Liver (tissue), 9 donors: ENCODE results near the gene EFCAB12. TPM values are rescaled to one million over a fixed set of nuclear protein-coding genes. Genes with fewer than 3 reads are reported as not detected.

ENCODE experiments used
- DNase-seq: peaks from one replicate; pipeline ENCODE4 v3.0.0-alpha.2; 2017; ENCODE audit warnings: low spot score
- H3K27ac ChIP-seq, 2 donors: one replicate each; pipeline ENCODE4 v1.7.0; 2013; ENCODE audit warnings: inconsistent platforms in 2 of 2, low read length in 2 of 2, control low read depth in 1 of 2, low read depth in 1 of 2, mild to moderate bottlenecking in 1 of 2
- H3K27me3 ChIP-seq, 4 donors: one replicate each; pipeline versions ENCODE4 v1.6.1 to v1.7.0; 2013; ENCODE audit warnings: low read length in 3 of 4, inconsistent platforms in 1 of 4, mild to moderate bottlenecking in 1 of 4, moderate library complexity in 1 of 4; ENCODE audit not compliant: control insufficient read depth in 4 of 4, insufficient read depth in 4 of 4
- H3K36me3 ChIP-seq, 4 donors: one replicate each; pipeline versions ENCODE4 v1.6.1 to v1.7.0; 2013; ENCODE audit warnings: low read length in 3 of 4, mild to moderate bottlenecking in 3 of 4, low read depth in 1 of 4, moderate library complexity in 1 of 4; ENCODE audit not compliant: control insufficient read depth in 4 of 4, insufficient read depth in 3 of 4
- H3K4me1 ChIP-seq, 4 donors: one replicate each; pipeline versions ENCODE4 v1.6.1 to v1.7.0; 2013; ENCODE audit warnings: low read length in 3 of 4, mild to moderate bottlenecking in 3 of 4, moderate library complexity in 1 of 4; ENCODE audit not compliant: control insufficient read depth in 4 of 4, insufficient read depth in 4 of 4
- H3K4me3 ChIP-seq, 3 donors: one replicate each; pipeline versions ENCODE4 v1.6.1 to v1.7.0; 2013; ENCODE audit warnings: low read length in 3 of 3, control low read depth in 1 of 3, low read depth in 1 of 3, mild to moderate bottlenecking in 1 of 3
- H3K9ac ChIP-seq, 2 donors: one replicate each; pipeline ENCODE4 v1.7.0; 2013; ENCODE audit warnings: low read length in 2 of 2, mild to moderate bottlenecking in 2 of 2, moderate library complexity in 2 of 2, control low read depth in 1 of 2, low read depth in 1 of 2
- H3K9me3 ChIP-seq, 4 donors: one replicate each; pipeline versions ENCODE4 v1.6.1 to v1.7.0; 2013; ENCODE audit warnings: low read length in 3 of 4; ENCODE audit not compliant: control insufficient read depth in 4 of 4
- EGR1 ChIP-seq, 2 donors: IDR thresholded peaks; 2 replicates each; pipeline ENCODE4 v1.6.1; 2016 to 2018; ENCODE audit warnings: antibody characterized with exemption in 2 of 2, low read depth in 2 of 2
- FOXA1 ChIP-seq: IDR thresholded peaks from 2 replicates; pipeline ENCODE4 v1.6.1; 2016; ENCODE audit warnings: antibody characterized with exemption
- FOXA2 ChIP-seq: IDR thresholded peaks from 2 replicates; pipeline ENCODE4 v1.6.1; 2016; ENCODE audit warnings: antibody characterized with exemption
- GABPA ChIP-seq, 2 donors: IDR thresholded peaks in 1 of 2; conservative IDR thresholded peaks in 1 of 2; 2 replicates each; pipeline ENCODE4 v1.6.1; 2016; ENCODE audit warnings: antibody characterized with exemption in 2 of 2, mild to moderate bottlenecking in 1 of 2, moderate library complexity in 1 of 2
- HNF4A ChIP-seq, 2 donors: conservative IDR thresholded peaks; 2 replicates each; pipeline ENCODE4 v1.6.1; 2016; ENCODE audit warnings: antibody characterized with exemption in 2 of 2, mild to moderate bottlenecking in 2 of 2
- HNF4G ChIP-seq: IDR thresholded peaks from 2 replicates; pipeline ENCODE4 v1.6.1; 2016; ENCODE audit warnings: antibody characterized with exemption
- JUND ChIP-seq, 2 donors: IDR thresholded peaks; 2 replicates each; pipeline ENCODE4 v1.6.1; 2016; ENCODE audit warnings: antibody characterized with exemption in 2 of 2
- MAX ChIP-seq: IDR thresholded peaks from 2 replicates; pipeline ENCODE4 v1.6.1; 2016; ENCODE audit warnings: antibody characterized with exemption
- NR2F2 ChIP-seq: IDR thresholded peaks from 2 replicates; pipeline ENCODE4 v1.6.1; 2016; ENCODE audit warnings: antibody characterized with exemption
- RAD21 ChIP-seq, 2 donors: IDR thresholded peaks; 2 replicates each; pipeline ENCODE4 v1.6.1; 2016; ENCODE audit warnings: antibody characterized with exemption in 2 of 2, mild to moderate bottlenecking in 2 of 2
- RXRA ChIP-seq, 2 donors: IDR thresholded peaks; 2 replicates each; pipeline ENCODE4 v1.6.1; 2017 to 2018; ENCODE audit warnings: antibody characterized with exemption in 2 of 2, mild to moderate bottlenecking in 1 of 2
- SP1 ChIP-seq: IDR thresholded peaks from 2 replicates; pipeline ENCODE4 v1.6.1; 2018; ENCODE audit warnings: antibody characterized with exemption, mild to moderate bottlenecking
- TAF1 ChIP-seq: conservative IDR thresholded peaks from 2 replicates; pipeline ENCODE4 v1.6.1; 2016; ENCODE audit warnings: antibody characterized with exemption, mild to moderate bottlenecking
- YY1 ChIP-seq: IDR thresholded peaks from 2 replicates; pipeline ENCODE4 v1.6.1; 2016; ENCODE audit warnings: antibody characterized with exemption, mild to moderate bottlenecking
- WGBS: extraction: QIAGEN DNeasy Blood & Tissue Kit; methylation state at CpG from one replicate; pipeline ENCODE4 v1.1.7; 2013; 5-methylcytosine and 5-hydroxymethylcytosine counted together
- polyA plus RNA-seq, 2 donors: library from polyadenylated mRNA; stranded (reverse) in 1 of 2; unstranded in 1 of 2; fragments of 200-250 nt in 1 of 2; fragments of >200 nt in 1 of 2; fragmentation: Nextera tagmentation in 1 of 2; extraction: Ambion mirVana in 1 of 2; gene quantifications; one replicate each; pipeline versions ENCODE4 v1.2.1 to v1.2.3, GENCODE V29; 2013 to 2015
- total RNA-seq, 2 donors: library from RNA; depleted of rRNA; stranded (reverse); fragments of >200 nt; gene quantifications; one replicate each; pipeline ENCODE4 v1.2.3, GENCODE V29; 2014
- TF ChIP-seq, protein P1 (sequence below): fragments of 150-350 bp; IDR thresholded peaks from 2 replicates; pipeline ENCODE4 v1.5.1; 2017; ENCODE audit warnings: improper control_type of control experiment, low read depth, low read length; ENCODE audit not compliant: missing input control
- TF ChIP-seq, protein P2 (sequence below): IDR thresholded peaks from 2 replicates; pipeline ENCODE4 v1.6.1; 2016; ENCODE audit warnings: antibody characterized with exemption, mild to moderate bottlenecking
- TF ChIP-seq, protein P3 (sequence below): IDR thresholded peaks from 2 replicates; pipeline ENCODE4 v1.6.1; 2016; ENCODE audit warnings: antibody characterized with exemption
- TF ChIP-seq, protein P4 (sequence below): IDR thresholded peaks from 2 replicates; pipeline ENCODE4 v1.6.1; 2016; ENCODE audit warnings: antibody characterized with exemption
- donor health status: healthy.
- donor health status: healthy.
- donor health status: healthy.
- donor health status: healthy.
- donor health status: healthy.

The EFCAB12 gene
- total and polyA plus RNA-seq, 4 donors, result 0.37 to 2.4 (median 0.65) TPM

GRCh38 chr3:129476586-129476985 is 48.1 kb upstream of the EFCAB12 start:
- H3K4me3 ChIP-seq, result no peak overlapping the region
- WGBS, result 95% methylated on average over 6 of the region's 6 CpGs
- H3K4me1 ChIP-seq, result peaks cover 0 to 16% (median 14%) of the 10 kb centered on the region in 4 donors
- no peak for DNase-seq
- no peak overlapping the region for H3K9ac ChIP-seq
- H3K9me3 ChIP-seq, result no peaks in the 10 kb centered on the region
- peaks cover 3 to 16% (median 8%) of the 10 kb centered on the region in 4 donors for H3K36me3 ChIP-seq
- no peak overlapping the region for H3K27ac ChIP-seq
- TF ChIP-seq JUND (IDR thresholded peaks at IDR 0.05), result no peak
- TF ChIP-seq, protein P1, sequence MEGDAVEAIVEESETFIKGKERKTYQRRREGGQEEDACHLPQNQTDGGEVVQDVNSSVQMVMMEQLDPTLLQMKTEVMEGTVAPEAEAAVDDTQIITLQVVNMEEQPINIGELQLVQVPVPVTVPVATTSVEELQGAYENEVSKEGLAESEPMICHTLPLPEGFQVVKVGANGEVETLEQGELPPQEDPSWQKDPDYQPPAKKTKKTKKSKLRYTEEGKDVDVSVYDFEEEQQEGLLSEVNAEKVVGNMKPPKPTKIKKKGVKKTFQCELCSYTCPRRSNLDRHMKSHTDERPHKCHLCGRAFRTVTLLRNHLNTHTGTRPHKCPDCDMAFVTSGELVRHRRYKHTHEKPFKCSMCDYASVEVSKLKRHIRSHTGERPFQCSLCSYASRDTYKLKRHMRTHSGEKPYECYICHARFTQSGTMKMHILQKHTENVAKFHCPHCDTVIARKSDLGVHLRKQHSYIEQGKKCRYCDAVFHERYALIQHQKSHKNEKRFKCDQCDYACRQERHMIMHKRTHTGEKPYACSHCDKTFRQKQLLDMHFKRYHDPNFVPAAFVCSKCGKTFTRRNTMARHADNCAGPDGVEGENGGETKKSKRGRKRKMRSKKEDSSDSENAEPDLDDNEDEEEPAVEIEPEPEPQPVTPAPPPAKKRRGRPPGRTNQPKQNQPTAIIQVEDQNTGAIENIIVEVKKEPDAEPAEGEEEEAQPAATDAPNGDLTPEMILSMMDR, result no peak
- no peak for TF ChIP-seq HNF4A (conservative IDR thresholded peaks at IDR 0.05)
- TF ChIP-seq TAF1, result no peak
- TF ChIP-seq GABPA (IDR thresholded peaks at IDR 0.05 in 1 of 2, conservative IDR thresholded peaks at IDR 0.05 in 1 of 2), result no peak
- TF ChIP-seq, protein P2, sequence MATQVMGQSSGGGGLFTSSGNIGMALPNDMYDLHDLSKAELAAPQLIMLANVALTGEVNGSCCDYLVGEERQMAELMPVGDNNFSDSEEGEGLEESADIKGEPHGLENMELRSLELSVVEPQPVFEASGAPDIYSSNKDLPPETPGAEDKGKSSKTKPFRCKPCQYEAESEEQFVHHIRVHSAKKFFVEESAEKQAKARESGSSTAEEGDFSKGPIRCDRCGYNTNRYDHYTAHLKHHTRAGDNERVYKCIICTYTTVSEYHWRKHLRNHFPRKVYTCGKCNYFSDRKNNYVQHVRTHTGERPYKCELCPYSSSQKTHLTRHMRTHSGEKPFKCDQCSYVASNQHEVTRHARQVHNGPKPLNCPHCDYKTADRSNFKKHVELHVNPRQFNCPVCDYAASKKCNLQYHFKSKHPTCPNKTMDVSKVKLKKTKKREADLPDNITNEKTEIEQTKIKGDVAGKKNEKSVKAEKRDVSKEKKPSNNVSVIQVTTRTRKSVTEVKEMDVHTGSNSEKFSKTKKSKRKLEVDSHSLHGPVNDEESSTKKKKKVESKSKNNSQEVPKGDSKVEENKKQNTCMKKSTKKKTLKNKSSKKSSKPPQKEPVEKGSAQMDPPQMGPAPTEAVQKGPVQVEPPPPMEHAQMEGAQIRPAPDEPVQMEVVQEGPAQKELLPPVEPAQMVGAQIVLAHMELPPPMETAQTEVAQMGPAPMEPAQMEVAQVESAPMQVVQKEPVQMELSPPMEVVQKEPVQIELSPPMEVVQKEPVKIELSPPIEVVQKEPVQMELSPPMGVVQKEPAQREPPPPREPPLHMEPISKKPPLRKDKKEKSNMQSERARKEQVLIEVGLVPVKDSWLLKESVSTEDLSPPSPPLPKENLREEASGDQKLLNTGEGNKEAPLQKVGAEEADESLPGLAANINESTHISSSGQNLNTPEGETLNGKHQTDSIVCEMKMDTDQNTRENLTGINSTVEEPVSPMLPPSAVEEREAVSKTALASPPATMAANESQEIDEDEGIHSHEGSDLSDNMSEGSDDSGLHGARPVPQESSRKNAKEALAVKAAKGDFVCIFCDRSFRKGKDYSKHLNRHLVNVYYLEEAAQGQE, result no peak
- TF ChIP-seq YY1, result no peak
- TF ChIP-seq HNF4G, result no peak
- no peak for TF ChIP-seq NR2F2
- TF ChIP-seq RAD21 (IDR thresholded peaks at IDR 0.05), result no peak
- no peak for TF ChIP-seq FOXA2
- no peak for TF ChIP-seq FOXA1
- TF ChIP-seq, protein P3, sequence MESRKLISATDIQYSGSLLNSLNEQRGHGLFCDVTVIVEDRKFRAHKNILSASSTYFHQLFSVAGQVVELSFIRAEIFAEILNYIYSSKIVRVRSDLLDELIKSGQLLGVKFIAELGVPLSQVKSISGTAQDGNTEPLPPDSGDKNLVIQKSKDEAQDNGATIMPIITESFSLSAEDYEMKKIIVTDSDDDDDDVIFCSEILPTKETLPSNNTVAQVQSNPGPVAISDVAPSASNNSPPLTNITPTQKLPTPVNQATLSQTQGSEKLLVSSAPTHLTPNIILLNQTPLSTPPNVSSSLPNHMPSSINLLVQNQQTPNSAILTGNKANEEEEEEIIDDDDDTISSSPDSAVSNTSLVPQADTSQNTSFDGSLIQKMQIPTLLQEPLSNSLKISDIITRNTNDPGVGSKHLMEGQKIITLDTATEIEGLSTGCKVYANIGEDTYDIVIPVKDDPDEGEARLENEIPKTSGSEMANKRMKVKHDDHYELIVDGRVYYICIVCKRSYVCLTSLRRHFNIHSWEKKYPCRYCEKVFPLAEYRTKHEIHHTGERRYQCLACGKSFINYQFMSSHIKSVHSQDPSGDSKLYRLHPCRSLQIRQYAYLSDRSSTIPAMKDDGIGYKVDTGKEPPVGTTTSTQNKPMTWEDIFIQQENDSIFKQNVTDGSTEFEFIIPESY, result no peak
- no peak for TF ChIP-seq RXRA (IDR thresholded peaks at IDR 0.05)
- TF ChIP-seq, protein P4, sequence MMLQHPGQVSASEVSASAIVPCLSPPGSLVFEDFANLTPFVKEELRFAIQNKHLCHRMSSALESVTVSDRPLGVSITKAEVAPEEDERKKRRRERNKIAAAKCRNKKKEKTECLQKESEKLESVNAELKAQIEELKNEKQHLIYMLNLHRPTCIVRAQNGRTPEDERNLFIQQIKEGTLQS, result no peak
- no peaks in the 10 kb centered on the region for H3K27me3 ChIP-seq

GRCh38 chr3:129475863-129476262 is 47.4 kb upstream of the EFCAB12 start:
- H3K4me3 ChIP-seq, result no peak overlapping the region
- WGBS, result over 99% methylated on average over 3 of the region's 3 CpGs
- no peaks in the 10 kb centered on the region for H3K9me3 ChIP-seq
- H3K36me3 ChIP-seq, result peaks cover 3 to 15% (median 8%) of the 10 kb centered on the region in 4 donors
- no peaks in the 10 kb centered on the region for H3K27me3 ChIP-seq
- H3K9ac ChIP-seq, result no peak overlapping the region
- H3K4me1 ChIP-seq, result peaks cover 0 to 16% (median 14%) of the 10 kb centered on the region in 4 donors
- no peak for TF ChIP-seq YY1
- no peak for TF ChIP-seq JUND (IDR thresholded peaks at IDR 0.05)
- TF ChIP-seq RAD21 (IDR thresholded peaks at IDR 0.05), result no peak
- TF ChIP-seq, protein P1, result no peak
- TF ChIP-seq, protein P4, result no peak
- TF ChIP-seq HNF4A (conservative IDR thresholded peaks at IDR 0.05), result no peak
- TF ChIP-seq FOXA2, result no peak
- TF ChIP-seq GABPA (IDR thresholded peaks at IDR 0.05 in 1 of 2, conservative IDR thresholded peaks at IDR 0.05 in 1 of 2), result no peak
- TF ChIP-seq RXRA (IDR thresholded peaks at IDR 0.05), result no peak
- no peak for TF ChIP-seq EGR1 (IDR thresholded peaks at IDR 0.05; ENCODE audit: low read depth in 2 of 2)
- TF ChIP-seq SP1, result no peak
- TF ChIP-seq, protein P3, result no peak
- no peak for TF ChIP-seq HNF4G
- no peak for TF ChIP-seq NR2F2
- no peak for TF ChIP-seq MAX
- TF ChIP-seq TAF1, result no peak
- no peak for TF ChIP-seq FOXA1
- H3K27ac ChIP-seq, result no peak overlapping the region
- DNase-seq, result no peak
